Upper lobe of left lung (tissue), 6 donors: ENCODE data around the gene GSTM1. TPM values are rescaled to one million over a fixed set of nuclear protein-coding genes. Genes with fewer than 3 reads are reported as not detected.
"Not testable (repeated sequence)": the region's sequence is repeated elsewhere in the genome, so short reads cannot be mapped to it uniquely, and the experiment has no call there.

Experiments
- ATAC-seq, 2 donors: fragments of 200-7000 bp; cut with Tn5 transposase; one replicate each; pipeline ENCODE4 v1.9.1; 2022; ENCODE audit warnings: mild to moderate bottlenecking in 2 of 2, moderate library complexity in 2 of 2; ENCODE audit not compliant: low FRiP score in 2 of 2
- DNase-seq, 2 donors: peaks; one replicate each; pipeline ENCODE4 v3.0.0-alpha.2; 2019 to 2020
- H3K27ac ChIP-seq, 4 donors: fragments of 200-600 bp; sonication (generic); one replicate each; pipeline ENCODE4 v1.5.1; 2016 to 2019
- H3K27me3 ChIP-seq, 4 donors: fragments of 200-600 bp; sonication (generic); one replicate each; pipeline ENCODE4 v1.5.1; 2017 to 2019
- H3K36me3 ChIP-seq, 4 donors: fragments of 200-600 bp; sonication (generic); one replicate each; pipeline ENCODE4 v1.5.1; 2016 to 2019
- H3K4me1 ChIP-seq, 4 donors: fragments of 200-600 bp; sonication (generic); one replicate each; pipeline ENCODE4 v1.5.1; 2018 to 2019
- H3K4me3 ChIP-seq, 4 donors: fragments of 200-600 bp; sonication (generic); one replicate each; pipeline ENCODE4 v1.5.1; 2017 to 2019; ENCODE audit warnings: mild to moderate bottlenecking in 2 of 4, moderate library complexity in 1 of 4
- H3K9me3 ChIP-seq, 4 donors: fragments of 200-600 bp; sonication (generic); one replicate each; pipeline ENCODE4 v1.5.1; 2018 to 2019
- EP300 ChIP-seq, 4 donors: sonication (generic); formaldehyde crosslinking; IDR thresholded peaks; one replicate each; pipeline ENCODE4 v1.5.1; 2017; ENCODE audit warnings: antibody characterized with exemption in 4 of 4, control low read depth in 2 of 4
- POLR2A ChIP-seq, 4 donors: fragments of 450-650 bp; IDR thresholded peaks; one replicate each; pipeline ENCODE4 v1.5.1; 2016 to 2017; ENCODE audit warnings: antibody characterized with exemption in 4 of 4, mild to moderate bottlenecking in 2 of 4
- POLR2AphosphoS5 ChIP-seq, 2 donors: sonication (generic); formaldehyde crosslinking; IDR thresholded peaks; one replicate each; pipeline ENCODE4 v1.5.1; 2017; ENCODE audit warnings: antibody characterized with exemption in 2 of 2
- WGBS, 2 donors: methylation state at CpG; one replicate each; pipeline ENCODE4 v1.1.5; 2017 to 2018; 5-methylcytosine and 5-hydroxymethylcytosine counted together
- total RNA-seq, 6 donors: library from RNA; depleted of rRNA in 4 of 6; stranded (reverse); fragments of >200 nt in 4 of 6; gene quantifications; one replicate each; pipeline versions ENCODE4 v1.1.0 to v1.2.1, GENCODE V29; 2016 to 2021
- TF ChIP-seq, protein P1 (sequence below), 6 experiments: fragments of 450-650 bp in 4 of 6; fragments of 200-600 bp in 2 of 6; sonication (generic) in 2 of 6; IDR thresholded peaks; one replicate each; pipeline ENCODE4 v1.5.1; 2016 to 2019; ENCODE audit warnings: antibody characterized with exemption in 6 of 6
- donor health status: DM: no; HTN: no; CAD: no; lungs with moderate emphysema.
- donor health status: DM: no; HTN: yes; CAD: no; lungs with severe emphysema.

GSTM1 gene
- total RNA-seq, 6 donors from 2014 or later = 11.8 to 33.0 TPM; not detected in 4

DNA sequence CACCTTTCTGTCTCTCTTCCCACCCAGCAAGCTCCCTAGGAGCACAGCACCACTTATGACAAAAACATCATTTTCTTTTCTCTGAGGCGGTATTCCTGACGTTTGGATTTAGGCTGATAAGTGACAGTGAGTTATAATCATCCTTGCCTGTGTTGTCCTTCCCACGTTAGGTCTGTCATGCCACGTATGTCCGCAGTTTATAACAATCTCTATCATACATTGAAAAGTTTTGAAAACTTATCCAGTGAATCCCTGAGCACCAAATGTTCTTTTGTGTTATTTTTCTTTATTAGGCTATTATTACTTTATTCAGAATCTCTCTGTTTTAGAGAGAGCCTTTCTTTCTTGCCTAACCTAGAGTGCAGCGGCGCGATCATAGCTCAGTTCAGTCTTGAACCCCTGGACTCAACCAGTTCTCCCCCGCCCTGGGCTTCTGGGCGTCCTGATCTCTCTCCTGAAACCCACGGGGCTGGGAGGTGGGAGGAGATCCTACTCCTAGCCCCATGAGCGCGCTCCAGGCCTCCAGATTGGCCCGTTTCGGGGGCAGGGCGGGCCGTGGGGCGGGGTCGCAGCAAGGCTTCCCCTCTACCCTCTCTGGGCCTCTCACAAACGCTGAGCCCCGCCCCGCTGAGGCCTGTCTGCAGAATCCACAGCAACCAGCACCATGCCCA lies 20.0 kb upstream of the GSTM1 start, which contains the start of gene GSTM2:
Gene GSTM2 (plus strand): TSS at position 606 of the 671 bp plus-strand sequence. CDS start 59 bp downstream, at position 665.
- Histone ChIP-seq H3K36me3 (peaks cover 0 to 3% (median 0%) of the 10 kb centered on the region in 4 donors), H3K27ac (peak within 1 kb of the TSS in 3 of 4 donors; percentile 9 to 53 (median 46)), H3K27me3 (no peaks in the 10 kb centered on the region), H3K9me3 (no peaks in the 10 kb centered on the region), H3K4me1 (peaks cover 7 to 16% (median 10%) of the 10 kb centered on the region in 4 donors), H3K4me3 (peak within 1 kb of the TSS; percentile 33 to 63 (median 58))
- ATAC-seq = peak; percentile 97 to 100
- peak; percentile 95 to 98 for DNase-seq
- TF ChIP-seq POLR2A (IDR thresholded peaks at IDR 0.05) (peak in 1 of 4 donors; percentile 16), POLR2AphosphoS5 (IDR thresholded peaks at IDR 0.05) (peak in 1 of 2 donors; percentile 11), EP300 (IDR thresholded peaks at IDR 0.05) (no peak)
- TF ChIP-seq, protein P1, sequence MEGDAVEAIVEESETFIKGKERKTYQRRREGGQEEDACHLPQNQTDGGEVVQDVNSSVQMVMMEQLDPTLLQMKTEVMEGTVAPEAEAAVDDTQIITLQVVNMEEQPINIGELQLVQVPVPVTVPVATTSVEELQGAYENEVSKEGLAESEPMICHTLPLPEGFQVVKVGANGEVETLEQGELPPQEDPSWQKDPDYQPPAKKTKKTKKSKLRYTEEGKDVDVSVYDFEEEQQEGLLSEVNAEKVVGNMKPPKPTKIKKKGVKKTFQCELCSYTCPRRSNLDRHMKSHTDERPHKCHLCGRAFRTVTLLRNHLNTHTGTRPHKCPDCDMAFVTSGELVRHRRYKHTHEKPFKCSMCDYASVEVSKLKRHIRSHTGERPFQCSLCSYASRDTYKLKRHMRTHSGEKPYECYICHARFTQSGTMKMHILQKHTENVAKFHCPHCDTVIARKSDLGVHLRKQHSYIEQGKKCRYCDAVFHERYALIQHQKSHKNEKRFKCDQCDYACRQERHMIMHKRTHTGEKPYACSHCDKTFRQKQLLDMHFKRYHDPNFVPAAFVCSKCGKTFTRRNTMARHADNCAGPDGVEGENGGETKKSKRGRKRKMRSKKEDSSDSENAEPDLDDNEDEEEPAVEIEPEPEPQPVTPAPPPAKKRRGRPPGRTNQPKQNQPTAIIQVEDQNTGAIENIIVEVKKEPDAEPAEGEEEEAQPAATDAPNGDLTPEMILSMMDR (IDR thresholded peaks at IDR 0.05) = no peak
- WGBS, 2 donors = 7 to 16% methylated on average over 17 to 22 of the region's 22 CpGs

GRCh38 chr1:109668123-109668775 lies 19.4 kb upstream of the GSTM1 start:
- Histone ChIP-seq H3K36me3 (peaks cover 0 to 6% (median 0%) of the 10 kb centered on the region in 4 donors), H3K27ac (peak overlapping the region in 3 of 4 donors; percentile 9 to 53 (median 46)), H3K9me3 (no peaks in the 10 kb centered on the region), H3K4me3 (peak overlapping the region; percentile 33 to 63 (median 58)), H3K27me3 (no peaks in the 10 kb centered on the region), H3K4me1 (peaks cover 7 to 16% (median 10%) of the 10 kb centered on the region in 4 donors)
- ATAC-seq (peak in 1 of 2 donors; percentile 6), DNase-seq (peak in 1 of 2 donors; percentile 12)
- TF ChIP-seq EP300 (IDR thresholded peaks at IDR 0.05) (no peak), POLR2AphosphoS5 (IDR thresholded peaks at IDR 0.05) (no peak), POLR2A (IDR thresholded peaks at IDR 0.05) (no peak)
- TF ChIP-seq, protein P1 (IDR thresholded peaks at IDR 0.05) = no peak
- WGBS, 2 donors = 16 to 29% methylated on average over 7 to 19 of the region's 26 CpGs

DNA sequence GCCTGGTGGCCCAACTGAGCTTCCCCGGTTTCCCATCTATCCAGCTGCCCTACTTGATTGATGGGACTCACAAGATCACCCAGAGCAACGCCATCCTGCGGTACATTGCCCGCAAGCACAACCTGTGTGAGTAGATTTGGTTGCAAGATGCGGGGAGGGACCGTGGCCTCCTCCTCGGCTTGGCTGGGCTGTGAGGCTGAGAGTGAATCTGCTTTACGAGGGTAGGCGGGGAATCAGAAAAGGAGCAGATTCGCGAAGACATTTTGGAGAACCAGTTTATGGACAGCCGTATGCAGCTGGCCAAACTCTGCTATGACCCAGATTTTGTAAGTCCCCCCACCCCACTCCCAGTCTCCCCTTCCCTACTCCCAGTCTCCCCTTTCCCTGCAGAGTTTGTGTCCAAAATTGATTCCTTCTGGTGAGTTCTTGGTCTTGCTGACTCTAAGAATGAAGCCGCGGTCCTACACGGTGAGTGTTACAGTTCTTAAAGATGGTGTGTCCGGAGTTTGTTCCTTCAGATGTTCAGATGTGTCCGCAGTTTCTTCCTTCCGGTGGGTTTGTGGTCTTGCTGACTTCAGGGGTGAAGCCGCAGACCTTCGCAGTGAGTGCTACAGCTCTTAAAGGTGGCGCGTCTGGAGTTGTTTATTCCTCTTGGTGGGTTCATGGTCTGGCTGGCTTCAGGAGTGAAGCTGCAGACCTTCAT lies 18.2 kb upstream of the GSTM1 start:
- DNase-seq (no peak), ATAC-seq (no peak)
- TF ChIP-seq POLR2A (IDR thresholded peaks at IDR 0.05) = no peak
- no peak for TF ChIP-seq EP300 (IDR thresholded peaks at IDR 0.05)
- no peak for TF ChIP-seq POLR2AphosphoS5 (IDR thresholded peaks at IDR 0.05)
- WGBS, 2 donors = 85 to 91% methylated on average over 17 to 22 of the region's 22 CpGs
- H3K9me3 ChIP-seq = no peaks in the 10 kb centered on the region
- H3K27ac ChIP-seq = no peak overlapping the region
- peaks cover 7 to 16% (median 10%) of the 10 kb centered on the region in 4 donors for H3K4me1 ChIP-seq
- H3K36me3 ChIP-seq = peaks cover 0 to 7% (median 0%) of the 10 kb centered on the region in 4 donors
- no peak overlapping the region for H3K4me3 ChIP-seq
- no peaks in the 10 kb centered on the region for H3K27me3 ChIP-seq

DNA sequence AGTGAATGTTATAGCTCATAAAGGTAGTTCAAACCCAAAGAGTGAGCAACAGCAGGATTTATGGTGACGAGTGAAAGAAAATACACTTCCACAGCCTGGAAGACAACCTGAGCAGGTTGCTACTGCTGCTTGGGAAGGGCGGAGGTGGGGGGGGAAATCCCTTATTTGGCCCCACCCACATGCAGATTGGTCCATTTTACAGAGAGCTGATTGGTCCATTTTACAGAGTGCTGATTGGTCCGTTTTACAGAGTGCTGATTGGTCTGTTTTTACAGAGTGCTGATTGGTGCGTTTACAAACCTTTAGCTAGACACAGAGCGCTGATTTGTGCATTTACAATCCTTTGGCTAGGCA lies 17.7 kb upstream of the GSTM1 start:
- not testable (repeated sequence) for DNase-seq, H3K27ac ChIP-seq, H3K36me3 ChIP-seq, ATAC-seq, H3K4me3 ChIP-seq, H3K27me3 ChIP-seq, H3K9me3 ChIP-seq
- H3K4me1 ChIP-seq = peaks cover 7 to 16% (median 10%) of the 10 kb centered on the region in 4 donors
- 96 to 98% methylated on average over 4 of the region's 5 CpGs for WGBS, 2 donors

- H3K27ac ChIP-seq = no peak overlapping the region
- peak in 1 of 2 donors; percentile 38 for DNase-seq
- no peaks in the 10 kb centered on the region for H3K27me3 ChIP-seq
- H3K4me1 ChIP-seq = peaks cover 7 to 16% (median 10%) of the 10 kb centered on the region in 4 donors
- WGBS, 2 donors = 84 to 99% methylated on average over 4 to 5 of the region's 5 CpGs
- H3K36me3 ChIP-seq = peaks cover 0 to 7% (median 0%) of the 10 kb centered on the region in 4 donors
- no peak overlapping the region for H3K4me3 ChIP-seq
- H3K9me3 ChIP-seq = no peaks in the 10 kb centered on the region
- TF ChIP-seq EP300 (IDR thresholded peaks at IDR 0.05) (no peak), POLR2AphosphoS5 (IDR thresholded peaks at IDR 0.05) (no peak), POLR2A (IDR thresholded peaks at IDR 0.05) (no peak)
- TF ChIP-seq, protein P1 (IDR thresholded peaks at IDR 0.05) = no peak
- no peak for ATAC-seq
Measured at GRCh38 chr1:109671067-109671466, 16.6 kb upstream of the GSTM1 start.

GRCh38 chr1:109673861-109674260 lies 13.8 kb upstream of the GSTM1 start:
- H3K4me3 ChIP-seq, H3K4me1 ChIP-seq, H3K27me3 ChIP-seq, H3K36me3 ChIP-seq, H3K9me3 ChIP-seq, DNase-seq, H3K27ac ChIP-seq, ATAC-seq: not testable (repeated sequence)
- WGBS, 2 donors = 75 to 83% methylated on average over 2 of the region's 2 CpGs

DNA sequence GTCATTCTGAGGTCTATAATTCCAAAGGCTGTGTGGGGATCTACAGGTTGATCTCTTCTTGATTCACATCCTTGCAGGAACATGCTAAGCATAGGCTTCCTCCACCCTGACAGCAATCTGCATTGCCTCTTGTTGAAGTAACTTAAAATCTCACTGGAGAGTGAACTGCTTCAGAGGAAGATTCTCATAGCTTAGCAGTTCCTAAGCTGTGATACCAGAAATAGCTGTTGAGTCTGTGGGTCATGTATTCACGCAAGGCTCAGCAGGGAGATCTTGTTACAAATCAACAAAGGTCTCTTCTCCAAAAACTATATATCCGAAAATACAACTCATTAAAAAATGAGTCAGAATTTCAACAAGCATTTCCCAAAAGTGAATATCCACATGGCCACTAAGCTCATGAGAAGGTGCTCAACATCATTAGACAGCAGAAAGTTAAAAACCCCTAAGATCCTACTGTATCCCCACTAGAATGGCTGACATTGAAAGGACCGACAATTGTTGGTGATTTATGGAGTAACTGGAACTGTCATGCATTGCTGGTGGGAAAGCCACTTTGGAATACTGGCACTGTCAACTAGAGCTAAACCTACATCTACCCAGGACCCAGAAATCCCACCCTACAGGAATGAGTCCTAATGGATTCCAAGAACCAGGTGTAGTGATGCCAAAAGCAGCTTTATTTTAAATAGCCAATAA lies 10.8 kb upstream of the GSTM1 start:
- not testable (repeated sequence) for H3K4me1 ChIP-seq, H3K36me3 ChIP-seq, H3K27me3 ChIP-seq, H3K4me3 ChIP-seq, H3K27ac ChIP-seq, ATAC-seq, H3K9me3 ChIP-seq, DNase-seq
- WGBS, 2 donors = 85 to 92% methylated on average over 3 of the region's 3 CpGs
